ENCODE results near the gene QSOX1. TPM values are rescaled to one million over a fixed set of nuclear protein-coding genes. Genes with fewer than 3 reads are reported as not detected.

The QSOX1 gene
- total and polyA plus RNA-seq, 2 experiments from 2014 or later: 225 to 257 TPM

DNA sequence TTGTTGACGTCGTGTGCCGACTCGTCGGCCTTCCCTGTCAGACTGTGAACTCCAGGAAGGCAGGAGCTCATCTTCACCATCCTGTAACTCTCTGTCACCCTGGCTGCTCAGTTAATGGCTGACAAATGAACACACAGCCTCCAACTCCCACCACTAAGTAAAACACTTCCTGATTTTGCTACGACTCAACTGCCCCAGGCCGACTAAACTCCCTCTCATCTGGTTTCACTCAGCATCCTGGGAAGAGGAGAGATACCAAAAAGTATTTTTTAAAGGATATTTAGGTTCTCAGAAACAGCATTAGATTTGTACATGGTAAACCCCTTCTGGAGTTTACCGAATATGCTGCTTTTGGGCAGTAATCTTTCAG, 57.2 kb downstream of the QSOX1 start:
- WGBS (ENCODE audit: low lambda C conversion rate, missing lambda C conversion rate): 73% methylated on average over 8 of the region's 8 CpGs
- no peaks in the 10 kb centered on the region for H3K36me3 ChIP-seq (replicated peaks; ENCODE audit: insufficient read depth, low read depth)

DNA sequence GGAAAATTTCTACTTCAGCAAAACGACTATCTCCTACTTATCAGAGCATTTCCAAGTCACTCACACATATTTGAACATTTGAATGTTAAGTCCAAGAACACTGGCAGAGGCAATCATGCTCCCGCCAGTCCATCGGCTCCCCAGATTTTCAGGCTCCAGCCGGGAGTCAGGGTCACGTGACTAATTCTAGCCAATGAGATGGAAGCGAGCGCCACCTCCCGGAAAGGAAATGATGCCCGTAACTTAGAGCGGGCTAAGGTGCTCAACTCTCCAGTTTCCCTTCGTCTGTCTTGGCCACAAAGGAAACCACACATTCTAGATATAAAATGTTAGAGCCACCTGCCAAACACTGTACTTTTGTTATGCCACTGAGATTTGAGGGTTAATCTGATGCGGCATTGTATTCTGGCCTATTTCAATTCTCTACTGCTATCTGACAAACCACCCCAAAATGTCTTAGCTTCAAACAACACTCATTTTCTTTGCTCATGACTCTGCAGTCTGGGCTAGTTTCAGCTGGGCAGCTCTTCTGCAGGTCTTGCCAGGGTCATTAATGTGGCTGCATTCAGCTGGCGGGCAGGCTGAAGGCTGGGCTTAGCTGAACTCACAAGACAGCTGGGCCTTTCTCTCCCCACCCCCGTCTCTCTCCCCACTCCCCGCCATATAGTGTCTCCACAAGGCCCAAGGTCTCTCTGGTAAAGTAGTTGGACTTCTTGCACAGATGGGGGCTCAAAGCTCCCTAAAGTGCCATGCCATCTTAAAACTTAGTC, 58.9 kb downstream of the QSOX1 start:
- no peaks in the 10 kb centered on the region for H4K20me1 ChIP-seq (ENCODE audit: insufficient read depth, poor library complexity, severe bottlenecking)
- H3K4me2 ChIP-seq: no peak overlapping the region
- no peak overlapping the region for H3K4me3 ChIP-seq
- H3K27ac ChIP-seq: no peak overlapping the region
- DNase-seq (ENCODE audit: low spot score): no peak
- H3K9me3 ChIP-seq (ENCODE audit: low read depth): no peaks in the 10 kb centered on the region
- no peaks in the 10 kb centered on the region for H3K36me3 ChIP-seq (replicated peaks; ENCODE audit: insufficient read depth, low read depth)
- no peaks in the 10 kb centered on the region for H3K79me2 ChIP-seq
- no peaks in the 10 kb centered on the region for H3K27me3 ChIP-seq
- no peak overlapping the region for H2AFZ ChIP-seq
- WGBS (ENCODE audit: low lambda C conversion rate, missing lambda C conversion rate): 61% methylated on average over 15 of the region's 15 CpGs
- TF ChIP-seq CTCF (IDR thresholded peaks at IDR 0.05; ENCODE audit: poor library complexity): no peak
- TF ChIP-seq EZH2 (IDR thresholded peaks at IDR 0.05; ENCODE audit: borderline replicate concordance): no peak
- no peak for TF ChIP-seq EZH2phosphoT487 (IDR thresholded peaks at IDR 0.05; ENCODE audit: low read depth, severe bottlenecking, unreplicated experiment)
- H3K4me1 ChIP-seq (ENCODE audit: insufficient read depth): no peaks in the 10 kb centered on the region
- no peaks in the 10 kb centered on the region for H3K9me2 ChIP-seq (replicated peaks; ENCODE audit: insufficient read depth)

More for the DNA sequence above, 57.2 kb downstream of the QSOX1 start:
- H4K20me1 ChIP-seq (ENCODE audit: insufficient read depth, poor library complexity, severe bottlenecking): no peaks in the 10 kb centered on the region
- no peak overlapping the region for H3K4me2 ChIP-seq
- no peak overlapping the region for H3K4me3 ChIP-seq
- H3K27me3 ChIP-seq: no peaks in the 10 kb centered on the region
- no peak for DNase-seq (ENCODE audit: low spot score)
- TF ChIP-seq EZH2phosphoT487 (IDR thresholded peaks at IDR 0.05; ENCODE audit: low read depth, severe bottlenecking, unreplicated experiment): no peak
- no peak for TF ChIP-seq CTCF (IDR thresholded peaks at IDR 0.05; ENCODE audit: poor library complexity)
- no peak for TF ChIP-seq EZH2 (IDR thresholded peaks at IDR 0.05; ENCODE audit: borderline replicate concordance)
- H3K9me2 ChIP-seq (replicated peaks; ENCODE audit: insufficient read depth): no peaks in the 10 kb centered on the region
- no peaks in the 10 kb centered on the region for H3K9me3 ChIP-seq (ENCODE audit: low read depth)
- no peak overlapping the region for H3K27ac ChIP-seq
- no peaks in the 10 kb centered on the region for H3K79me2 ChIP-seq
- H2AFZ ChIP-seq: no peak overlapping the region
- H3K4me1 ChIP-seq (ENCODE audit: insufficient read depth): no peaks in the 10 kb centered on the region

- H3K9me3 ChIP-seq (ENCODE audit: low read depth): no peaks in the 10 kb centered on the region
- no peaks in the 10 kb centered on the region for H3K27me3 ChIP-seq
- 91% methylated on average over 22 of the region's 22 CpGs for WGBS (ENCODE audit: low lambda C conversion rate, missing lambda C conversion rate)
- H3K27ac ChIP-seq: no peak overlapping the region
- no peak for TF ChIP-seq EZH2phosphoT487 (IDR thresholded peaks at IDR 0.05; ENCODE audit: low read depth, severe bottlenecking, unreplicated experiment)
- no peak for TF ChIP-seq EZH2 (IDR thresholded peaks at IDR 0.05; ENCODE audit: borderline replicate concordance)
- TF ChIP-seq CTCF (IDR thresholded peaks at IDR 0.05; ENCODE audit: poor library complexity): no peak
- H3K9me2 ChIP-seq (replicated peaks; ENCODE audit: insufficient read depth): no peaks in the 10 kb centered on the region
- H3K4me2 ChIP-seq: no peak overlapping the region
- no peak overlapping the region for H3K4me3 ChIP-seq
- no peaks in the 10 kb centered on the region for H4K20me1 ChIP-seq (ENCODE audit: insufficient read depth, poor library complexity, severe bottlenecking)
- H3K79me2 ChIP-seq: no peaks in the 10 kb centered on the region
- H3K36me3 ChIP-seq (replicated peaks; ENCODE audit: insufficient read depth, low read depth): no peaks in the 10 kb centered on the region
- no peak for DNase-seq (ENCODE audit: low spot score)
- no peaks in the 10 kb centered on the region for H3K4me1 ChIP-seq (ENCODE audit: insufficient read depth)
- H2AFZ ChIP-seq: no peak overlapping the region
Measured at GRCh38 chr1:180215856-180216625, 61.4 kb downstream of the QSOX1 start.

All from hepatocyte (in vitro differentiated cells).